ENCODE results near the gene GLYR1.

GRCh38 chr16:4811773-4812172 lies 35.3 kb downstream of the GLYR1 start:
- no peak for TF ChIP-seq MYC (IDR thresholded peaks at IDR 0.05; ENCODE audit: low read depth, low read length)
- TF ChIP-seq, protein P1, sequence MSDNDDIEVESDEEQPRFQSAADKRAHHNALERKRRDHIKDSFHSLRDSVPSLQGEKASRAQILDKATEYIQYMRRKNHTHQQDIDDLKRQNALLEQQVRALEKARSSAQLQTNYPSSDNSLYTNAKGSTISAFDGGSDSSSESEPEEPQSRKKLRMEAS (IDR thresholded peaks at IDR 0.05; ENCODE audit: insufficient read depth, insufficient read length), result no peak

Data from endothelial cell of umbilical vein (primary cell).